ENCODE measurements around the gene ALS2CL. TPM values are rescaled to one million over a fixed set of nuclear protein-coding genes. Genes with fewer than 3 reads are reported as not detected.

The ALS2CL gene
- total and polyA plus RNA-seq, 2 experiments from 2014 or later = 14.4 to 15.2 TPM

- H3K79me2 ChIP-seq = no peaks in the 10 kb centered on the region
- WGBS (ENCODE audit: low lambda C conversion rate, missing lambda C conversion rate) = 95% methylated on average over 3 of the region's 3 CpGs
- H2AFZ ChIP-seq = no peak overlapping the region
- H3K9me2 ChIP-seq (replicated peaks; ENCODE audit: insufficient read depth) = no peaks in the 10 kb centered on the region
- no peaks in the 10 kb centered on the region for H3K36me3 ChIP-seq (replicated peaks; ENCODE audit: insufficient read depth, low read depth)
- no peak overlapping the region for H3K4me3 ChIP-seq
- no peak overlapping the region for H3K27ac ChIP-seq
- H3K27me3 ChIP-seq = no peaks in the 10 kb centered on the region
- H3K4me1 ChIP-seq (ENCODE audit: insufficient read depth) = no peaks in the 10 kb centered on the region
- TF ChIP-seq EZH2phosphoT487 (IDR thresholded peaks at IDR 0.05; ENCODE audit: low read depth, severe bottlenecking, unreplicated experiment) = no peak
- no peak for TF ChIP-seq CTCF (IDR thresholded peaks at IDR 0.05; ENCODE audit: poor library complexity)
- no peak for TF ChIP-seq EZH2 (IDR thresholded peaks at IDR 0.05; ENCODE audit: borderline replicate concordance)
- DNase-seq (ENCODE audit: low spot score) = no peak
- H4K20me1 ChIP-seq (ENCODE audit: insufficient read depth, poor library complexity, severe bottlenecking) = no peaks in the 10 kb centered on the region
- no peak overlapping the region for H3K4me2 ChIP-seq
- H3K9me3 ChIP-seq (ENCODE audit: low read depth) = no peaks in the 10 kb centered on the region
Observed at GRCh38 chr3:46731795-46732194, 38.3 kb upstream of the ALS2CL start.

- Histone ChIP-seq H3K79me2 (no peaks in the 10 kb centered on the region), H3K36me3 (replicated peaks; ENCODE audit: insufficient read depth, low read depth) (no peaks in the 10 kb centered on the region), H3K9me3 (ENCODE audit: low read depth) (no peaks in the 10 kb centered on the region), H4K20me1 (ENCODE audit: insufficient read depth, poor library complexity, severe bottlenecking) (no peaks in the 10 kb centered on the region), H2AFZ (no peak overlapping the region), H3K27me3 (no peaks in the 10 kb centered on the region), H3K4me2 (no peak overlapping the region), H3K27ac (no peak overlapping the region), H3K9me2 (replicated peaks; ENCODE audit: insufficient read depth) (no peaks in the 10 kb centered on the region), H3K4me1 (ENCODE audit: insufficient read depth) (peaks cover 6% of the 10 kb centered on the region), H3K4me3 (no peak overlapping the region)
- DNase-seq (ENCODE audit: low spot score) = no peak
- 60% methylated on average over 2 of the region's 2 CpGs for WGBS (ENCODE audit: low lambda C conversion rate, missing lambda C conversion rate)
- TF ChIP-seq EZH2phosphoT487 (IDR thresholded peaks at IDR 0.05; ENCODE audit: low read depth, severe bottlenecking, unreplicated experiment) (no peak), EZH2 (IDR thresholded peaks at IDR 0.05; ENCODE audit: borderline replicate concordance) (no peak), CTCF (IDR thresholded peaks at IDR 0.05; ENCODE audit: poor library complexity) (no peak)
Observed at GRCh38 chr3:46730819-46731218, 37.3 kb upstream of the ALS2CL start.

GRCh38 chr3:46729038-46729437, 35.6 kb upstream of the ALS2CL start:
- peaks cover 6% of the 10 kb centered on the region for H3K4me1 ChIP-seq (ENCODE audit: insufficient read depth)
- H3K9me3 ChIP-seq (ENCODE audit: low read depth) = no peaks in the 10 kb centered on the region
- no peaks in the 10 kb centered on the region for H3K9me2 ChIP-seq (replicated peaks; ENCODE audit: insufficient read depth)
- H4K20me1 ChIP-seq (ENCODE audit: insufficient read depth, poor library complexity, severe bottlenecking) = no peaks in the 10 kb centered on the region
- H3K27me3 ChIP-seq = no peaks in the 10 kb centered on the region
- no peaks in the 10 kb centered on the region for H3K36me3 ChIP-seq (replicated peaks; ENCODE audit: insufficient read depth, low read depth)
- H2AFZ ChIP-seq = no peak overlapping the region
- no peaks in the 10 kb centered on the region for H3K79me2 ChIP-seq
- H3K4me2 ChIP-seq = no peak overlapping the region
- no peak for DNase-seq (ENCODE audit: low spot score)
- TF ChIP-seq EZH2phosphoT487 (IDR thresholded peaks at IDR 0.05; ENCODE audit: low read depth, severe bottlenecking, unreplicated experiment) (no peak), EZH2 (IDR thresholded peaks at IDR 0.05; ENCODE audit: borderline replicate concordance) (no peak), CTCF (IDR thresholded peaks at IDR 0.05; ENCODE audit: poor library complexity) (no peak)
- no peak overlapping the region for H3K4me3 ChIP-seq
- 89% methylated on average over 4 of the region's 4 CpGs for WGBS (ENCODE audit: low lambda C conversion rate, missing lambda C conversion rate)
- H3K27ac ChIP-seq = no peak overlapping the region

Measured in hepatocyte (in vitro differentiated cells).